HUES48 (cell line): Measurements from ENCODE around the gene TBC1D3B.
"Not testable (repeated sequence)": the region's sequence is repeated elsewhere in the genome, so short reads cannot be mapped to it uniquely, and the experiment has no call there.

Experiments used
- H3K27ac ChIP-seq: one replicate; pipeline ENCODE4 v1.7.0; 2013; ENCODE audit warnings: low read depth, low read length, inconsistent platforms
- H3K27me3 ChIP-seq: 2 replicates; pipeline ENCODE4 v1.6.1; 2013; ENCODE audit warnings: mild to moderate bottlenecking, low read length; ENCODE audit not compliant: control insufficient read depth, insufficient read depth
- H3K36me3 ChIP-seq: 2 replicates; pipeline ENCODE4 v1.6.1; 2013; ENCODE audit warnings: low read length; ENCODE audit not compliant: control insufficient read depth, insufficient read depth
- H3K4me1 ChIP-seq: 2 replicates; pipeline ENCODE4 v1.6.1; 2013; ENCODE audit warnings: mild to moderate bottlenecking, low read length; ENCODE audit not compliant: control insufficient read depth, insufficient read depth
- H3K4me3 ChIP-seq: 2 replicates; pipeline ENCODE4 v1.5.1; 2013; ENCODE audit warnings: mild to moderate bottlenecking, low read depth, low read length
- H3K9ac ChIP-seq: 2 replicates; pipeline ENCODE4 v1.6.1; 2013; ENCODE audit warnings: mild to moderate bottlenecking, low read depth, low read length, moderate library complexity
- H3K9me3 ChIP-seq: 2 replicates; pipeline ENCODE4 v1.6.1; 2013; ENCODE audit warnings: low read length; ENCODE audit not compliant: control insufficient read depth, insufficient read depth

TBC1D3B gene

DNA sequence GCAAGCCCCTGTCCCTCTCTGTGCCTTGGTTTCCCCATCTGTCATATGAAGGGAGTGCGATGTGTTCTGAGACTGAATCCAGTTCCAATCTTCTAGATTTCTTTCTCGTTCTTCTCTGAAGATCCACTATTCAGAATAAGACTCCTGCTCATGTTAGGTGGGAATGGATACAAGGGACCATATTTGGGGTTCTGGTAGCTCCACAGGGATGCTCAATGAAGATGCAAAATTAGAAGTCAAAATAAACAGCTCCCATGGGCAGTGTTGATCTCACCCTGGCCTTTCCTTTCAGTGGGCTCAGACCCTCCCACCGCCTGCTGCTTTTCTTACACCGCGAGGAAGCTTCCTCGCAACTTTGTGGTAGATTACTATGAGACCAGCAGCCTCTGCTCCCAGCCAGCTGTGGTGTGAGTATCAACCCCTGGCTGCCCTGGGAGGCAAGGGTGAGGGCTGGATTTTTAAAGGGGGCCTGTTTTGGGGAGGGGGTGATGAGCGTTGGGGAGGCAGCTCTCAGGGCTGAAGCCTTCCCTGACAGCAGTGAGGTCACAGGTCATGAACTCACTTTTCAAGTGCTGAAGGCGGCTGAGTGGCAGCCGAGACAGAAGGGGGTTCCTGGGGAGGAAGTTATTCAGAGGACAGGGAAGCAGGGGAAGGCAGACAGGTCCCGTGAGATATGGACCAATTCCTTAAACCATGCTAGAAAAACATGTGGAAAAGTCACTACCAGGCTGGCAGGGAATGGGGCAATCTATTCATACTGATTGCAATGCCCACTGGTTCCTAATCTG is 35.2 kb upstream of the TBC1D3B start:
- not testable (repeated sequence) for H3K4me3 ChIP-seq, H3K9ac ChIP-seq, H3K27me3 ChIP-seq, H3K36me3 ChIP-seq, H3K27ac ChIP-seq, H3K9me3 ChIP-seq, H3K4me1 ChIP-seq

DNA sequence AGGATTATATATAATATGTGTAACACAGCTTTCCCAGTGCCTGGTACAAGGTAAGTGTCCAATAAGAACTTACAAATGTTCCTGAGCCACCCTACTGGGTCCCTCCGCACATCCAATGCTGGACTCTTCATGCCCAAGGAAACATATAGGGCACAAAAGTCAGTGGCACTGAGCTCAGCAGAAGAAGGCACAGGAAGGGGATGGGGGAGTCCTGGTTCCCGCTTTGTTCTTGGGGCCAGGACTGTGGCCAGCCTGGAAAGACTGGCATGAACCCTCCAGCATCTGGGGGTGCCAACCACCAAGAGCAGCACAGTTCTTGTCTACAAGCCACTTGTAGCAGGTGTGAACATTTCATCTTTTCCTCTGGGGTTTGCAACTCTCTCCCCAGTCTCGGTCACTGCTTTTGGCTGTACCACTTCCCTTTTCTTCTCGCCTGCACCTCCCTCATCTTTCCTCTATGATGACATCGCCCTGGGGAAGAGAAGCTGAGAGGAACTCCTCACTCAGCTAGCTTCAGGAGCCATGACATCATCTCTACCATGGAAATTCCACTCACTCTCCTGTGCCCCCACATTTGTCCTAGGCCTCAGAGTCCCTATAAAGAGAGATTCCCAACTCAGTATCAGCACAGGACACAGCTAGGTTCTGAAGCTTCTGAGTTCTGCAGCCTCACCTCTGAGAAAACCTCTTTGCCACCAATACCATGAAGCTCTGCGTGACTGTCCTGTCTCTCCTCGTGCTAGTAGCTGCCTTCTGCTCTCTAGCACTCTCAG is 34.2 kb upstream of the TBC1D3B start, which contains the start of gene CCL4L2:
CCL4L2 (plus strand) TSS at position 625 of the 773 bp plus-strand sequence.
- H3K4me1 ChIP-seq, H3K4me3 ChIP-seq, H3K9me3 ChIP-seq, H3K27me3 ChIP-seq, H3K27ac ChIP-seq, H3K36me3 ChIP-seq, H3K9ac ChIP-seq: not testable (repeated sequence)

DNA sequence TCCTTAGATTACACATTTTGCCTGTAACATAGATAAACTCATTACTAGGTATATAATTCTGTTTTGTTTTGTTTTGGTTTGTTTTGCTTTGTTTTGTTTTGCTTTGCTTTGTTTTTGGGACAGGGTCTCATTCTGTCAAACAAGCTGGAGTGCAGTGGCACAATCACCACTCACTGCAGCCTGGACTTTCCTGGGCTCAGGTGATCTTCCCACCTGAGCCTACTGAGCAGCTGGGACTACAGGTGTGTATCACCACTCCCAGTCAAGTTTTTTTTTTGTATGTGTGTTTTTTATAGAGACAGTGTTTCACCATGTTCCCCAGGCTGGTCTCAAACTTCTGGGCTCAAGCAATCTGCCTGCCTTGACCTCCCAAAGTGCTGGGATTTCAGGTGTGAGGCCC is 33.1 kb upstream of the TBC1D3B start:
- Histone ChIP-seq H3K9ac (no peak overlapping the region), H3K27me3 (no peaks in the 10 kb centered on the region), H3K9me3 (no peaks in the 10 kb centered on the region), H3K36me3 (no peaks in the 10 kb centered on the region), H3K4me3 (no peak overlapping the region), H3K27ac (no peak overlapping the region), H3K4me1 (no peaks in the 10 kb centered on the region)

DNA sequence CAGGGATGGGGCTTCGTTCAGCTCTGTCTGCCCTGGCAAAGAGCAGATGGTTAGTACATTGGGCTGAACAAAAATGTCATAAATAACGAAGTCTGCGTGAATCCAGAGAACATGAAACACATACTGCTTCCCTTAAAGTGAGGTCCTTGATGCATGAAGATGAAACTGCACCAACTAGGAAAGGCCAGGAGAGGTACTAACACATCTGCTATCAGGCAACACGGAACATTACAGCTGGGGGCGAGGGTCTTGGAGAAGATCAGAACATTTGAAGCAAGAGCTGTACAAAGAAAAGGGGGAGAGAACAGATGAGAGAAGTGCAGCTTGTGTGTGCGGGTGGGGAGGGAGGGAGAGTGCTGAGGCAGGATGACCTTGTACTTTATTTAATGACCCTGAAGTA is 30.9 kb upstream of the TBC1D3B start:
- not testable (repeated sequence) for H3K36me3 ChIP-seq, H3K9me3 ChIP-seq, H3K27me3 ChIP-seq, H3K4me1 ChIP-seq, H3K9ac ChIP-seq, H3K27ac ChIP-seq, H3K4me3 ChIP-seq

DNA sequence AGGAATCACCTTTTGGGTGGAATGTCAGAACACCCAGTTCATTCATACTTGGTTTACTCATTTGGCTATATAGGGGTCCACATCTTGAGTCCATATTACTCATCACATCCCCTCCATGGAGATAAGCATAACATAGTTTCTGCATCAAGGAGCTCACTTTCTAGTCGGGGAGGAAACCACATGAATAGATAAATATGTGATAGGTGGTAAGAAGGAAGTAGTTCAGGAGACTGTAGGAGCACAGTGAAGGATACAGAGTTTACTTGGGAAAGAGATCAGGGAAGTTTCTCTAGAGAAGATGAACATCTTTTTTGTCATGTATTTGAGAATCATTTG is 30.0 kb upstream of the TBC1D3B start:
- H3K27me3 ChIP-seq, H3K27ac ChIP-seq, H3K36me3 ChIP-seq, H3K4me3 ChIP-seq, H3K9ac ChIP-seq, H3K9me3 ChIP-seq, H3K4me1 ChIP-seq: not testable (repeated sequence)

DNA sequence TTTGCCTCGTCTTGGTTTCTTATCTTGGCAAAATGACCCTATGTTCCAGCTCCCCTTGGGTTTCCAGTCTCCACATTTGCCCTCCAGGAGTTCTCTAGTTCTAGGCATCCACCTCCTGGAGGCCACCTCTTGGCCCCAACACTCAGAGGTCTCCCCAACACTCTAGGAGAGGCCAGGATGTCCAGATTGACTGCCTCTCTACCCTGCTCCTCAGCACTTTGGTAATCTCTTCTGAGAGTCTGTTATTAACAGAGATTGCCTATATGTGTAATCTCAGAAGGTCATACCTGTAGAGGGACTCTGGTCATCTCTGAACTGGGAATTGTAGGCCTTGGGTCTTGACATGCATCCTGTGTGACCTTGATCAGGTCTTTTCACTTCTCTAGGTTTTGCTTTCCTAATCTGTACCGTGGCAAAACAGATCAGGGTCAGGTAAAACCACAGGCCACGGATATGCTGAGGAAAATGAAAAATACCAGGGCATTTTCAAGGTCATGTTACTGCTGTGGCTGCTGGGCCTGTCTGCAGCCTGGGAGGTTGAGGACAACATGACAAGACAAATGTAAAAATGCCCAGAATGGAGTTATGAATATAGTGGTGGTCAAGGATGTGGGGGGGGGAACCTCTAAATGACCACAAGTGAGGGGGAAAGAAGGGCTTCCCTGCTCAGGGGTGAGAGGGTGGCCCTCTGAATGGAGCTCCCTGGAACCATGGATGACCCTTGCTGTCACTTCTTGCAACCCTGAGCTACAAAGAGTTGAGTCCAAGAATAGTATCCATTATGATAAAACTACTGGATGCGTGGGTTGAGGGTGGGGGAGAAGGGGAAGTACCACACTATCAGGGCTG is 29.4 kb upstream of the TBC1D3B start:
- no peaks in the 10 kb centered on the region for H3K27me3 ChIP-seq
- H3K9me3 ChIP-seq = no peaks in the 10 kb centered on the region
- H3K36me3 ChIP-seq = no peaks in the 10 kb centered on the region
- no peak overlapping the region for H3K9ac ChIP-seq
- H3K27ac ChIP-seq = no peak overlapping the region
- no peak overlapping the region for H3K4me3 ChIP-seq
- H3K4me1 ChIP-seq = peaks cover 3% of the 10 kb centered on the region; the same call in 1 of the 2 replicates

DNA sequence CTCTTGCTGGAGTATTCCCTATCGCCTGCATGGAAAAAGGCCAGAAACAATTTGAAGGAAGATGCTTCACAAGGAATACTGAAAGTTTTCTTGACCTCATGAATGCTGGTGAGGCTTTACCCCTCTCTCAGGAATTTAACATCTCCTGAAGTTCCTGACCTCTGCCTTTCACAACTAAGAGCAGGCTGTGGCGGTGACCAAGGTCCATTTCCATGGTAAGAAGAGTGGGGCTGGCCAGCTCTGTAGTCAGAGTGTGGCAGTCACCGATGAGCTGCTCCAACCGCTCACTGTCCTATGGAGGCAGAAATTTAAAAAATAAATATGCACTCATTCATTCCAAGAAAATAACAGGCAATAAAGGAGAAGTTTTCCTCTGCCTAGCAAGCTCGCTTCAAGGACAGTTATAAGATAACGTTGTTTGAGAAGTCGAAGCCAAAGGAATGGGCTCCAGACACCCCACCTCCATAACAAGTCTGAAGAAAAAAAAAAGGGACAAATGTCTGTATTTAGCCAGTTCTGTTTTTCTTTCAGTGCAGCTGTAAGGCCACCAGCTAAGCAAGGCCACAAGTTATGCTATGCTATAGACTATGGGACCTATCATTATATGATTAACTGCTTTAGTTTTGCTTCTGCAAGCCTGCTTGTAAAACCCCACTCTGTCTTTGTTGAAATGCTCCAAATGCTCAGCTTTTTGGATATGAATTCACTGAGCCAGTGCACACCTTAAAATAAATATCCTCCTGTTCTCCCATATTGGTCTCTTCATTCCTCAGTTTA is 28.5 kb upstream of the TBC1D3B start:
- Histone ChIP-seq H3K27me3 (no peaks in the 10 kb centered on the region), H3K9ac (no peak overlapping the region), H3K36me3 (no peaks in the 10 kb centered on the region), H3K9me3 (no peaks in the 10 kb centered on the region), H3K4me1 (peaks cover 3% of the 10 kb centered on the region; the same call in 1 of the 2 replicates), H3K27ac (no peak overlapping the region), H3K4me3 (no peak overlapping the region)

DNA sequence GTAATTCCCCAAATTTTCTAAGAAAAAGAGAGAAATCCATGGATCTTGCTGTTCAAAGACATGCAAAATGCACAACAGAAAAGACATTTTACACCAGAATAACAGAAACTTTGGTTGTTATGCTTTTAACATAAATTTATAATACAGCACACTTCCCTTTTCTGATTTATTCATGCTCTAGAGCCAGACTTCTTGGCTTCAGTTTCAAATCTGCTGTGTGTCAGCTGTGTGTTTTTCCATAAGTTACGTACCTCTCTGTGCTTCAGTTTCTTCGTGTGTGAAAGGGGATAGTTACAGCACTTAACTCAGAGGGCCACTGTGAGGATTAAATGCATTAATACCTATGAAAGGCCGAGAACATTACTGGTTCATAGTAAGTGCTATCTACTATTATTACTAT is 26.9 kb upstream of the TBC1D3B start:
- no peaks in the 10 kb centered on the region for H3K27me3 ChIP-seq
- H3K4me1 ChIP-seq = peaks cover 3% of the 10 kb centered on the region; the same call in 1 of the 2 replicates
- no peak overlapping the region for H3K27ac ChIP-seq
- no peaks in the 10 kb centered on the region for H3K9me3 ChIP-seq
- no peak overlapping the region for H3K4me3 ChIP-seq
- H3K9ac ChIP-seq = no peak overlapping the region
- H3K36me3 ChIP-seq = no peaks in the 10 kb centered on the region

DNA sequence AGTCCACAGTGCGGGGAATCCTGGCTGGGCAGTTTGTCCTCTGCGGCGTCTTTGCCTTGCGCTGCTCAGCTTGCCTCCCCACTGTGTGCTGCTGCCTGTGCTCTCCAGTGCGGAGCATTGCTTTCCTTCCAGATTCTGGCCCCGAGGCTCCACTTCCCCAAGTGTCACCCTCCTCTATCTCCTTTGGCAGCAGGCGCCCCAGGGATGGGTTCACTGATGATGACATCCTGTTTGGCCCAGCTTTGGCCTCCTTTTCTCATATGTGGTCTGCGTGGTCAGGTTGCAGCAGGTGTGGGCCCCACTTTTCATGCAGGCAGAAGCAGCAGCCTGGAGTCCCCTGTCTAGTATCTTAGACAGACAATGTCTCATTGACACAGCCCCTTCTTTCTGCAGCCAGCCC is 25.1 kb upstream of the TBC1D3B start:
- H3K27ac ChIP-seq, H3K9ac ChIP-seq, H3K4me3 ChIP-seq, H3K36me3 ChIP-seq, H3K27me3 ChIP-seq, H3K9me3 ChIP-seq, H3K4me1 ChIP-seq: not testable (repeated sequence)

DNA sequence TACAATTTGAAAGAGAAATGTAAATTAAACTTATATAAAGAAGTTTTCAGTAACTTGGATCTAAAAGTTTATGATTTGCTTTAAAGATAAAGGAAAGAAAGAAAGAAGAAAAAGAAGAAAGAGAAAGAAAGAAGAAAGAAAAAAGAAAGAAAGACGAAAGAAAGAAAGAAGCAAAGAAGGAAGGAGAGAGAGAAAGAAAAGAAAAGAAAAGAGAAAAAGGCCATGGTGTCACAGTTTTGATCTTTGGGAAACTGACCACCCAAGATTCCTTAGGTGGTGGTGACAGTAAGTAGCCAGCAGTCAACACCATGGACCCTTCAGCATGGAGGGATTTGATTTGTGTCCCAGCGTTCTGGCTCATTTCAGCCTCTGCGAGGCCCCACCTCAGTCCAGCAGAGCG is 24.7 kb upstream of the TBC1D3B start:
- H3K4me3 ChIP-seq, H3K4me1 ChIP-seq, H3K36me3 ChIP-seq, H3K9me3 ChIP-seq, H3K27me3 ChIP-seq, H3K9ac ChIP-seq, H3K27ac ChIP-seq: not testable (repeated sequence)
